GM23338 (cell line): ENCODE measurements around the gene IBA57. TPM values are rescaled to one million over a fixed set of nuclear protein-coding genes. Genes with fewer than 3 reads are reported as not detected.

Experiments
- ATAC-seq: fragments of 200-7000 bp; cut with Tn5 transposase; 3 replicates; pipeline ENCODE4 v1.9.1; 2020
- DNase-seq: peaks from one replicate; pipeline ENCODE4 v3.0.0-alpha.2; 2015; ENCODE audit warnings: low spot score
- H2AFZ ChIP-seq: fragments of 200-600 bp; sonication (generic); 2 replicates; pipeline ENCODE4 v1.8.0; 2016; ENCODE audit warnings: antibody characterized with exemption, mild to moderate bottlenecking, moderate library complexity
- H3F3A ChIP-seq: fragments of 200-600 bp; sonication (generic); replicated peaks from 2 replicates; pipeline ENCODE4 v1.8.0; 2017; ENCODE audit warnings: antibody characterized with exemption, mixed run types, low read depth
- H3K27ac ChIP-seq: fragments of 200-600 bp; sonication (generic); 2 replicates; pipeline ENCODE4 v1.6.1; 2016; ENCODE audit warnings: low read depth
- H3K27me3 ChIP-seq: fragments of 200-600 bp; sonication (generic); 2 replicates; pipeline ENCODE4 v1.8.0; 2016; ENCODE audit warnings: mild to moderate bottlenecking, mixed run types, moderate library complexity; ENCODE audit not compliant: insufficient read depth
- H3K36me3 ChIP-seq: fragments of 200-600 bp; sonication (generic); 2 replicates; pipeline ENCODE4 v1.8.0; 2016; ENCODE audit warnings: mild to moderate bottlenecking; ENCODE audit not compliant: insufficient read depth
- H3K4me1 ChIP-seq: fragments of 200-600 bp; sonication (generic); 2 replicates; pipeline ENCODE4 v1.8.0; 2016; ENCODE audit warnings: mild to moderate bottlenecking, moderate library complexity; ENCODE audit not compliant: insufficient read depth
- H3K4me2 ChIP-seq: fragments of 200-600 bp; sonication (generic); 2 replicates; pipeline ENCODE4 v1.7.1; 2017; ENCODE audit warnings: mixed run types
- H3K4me3 ChIP-seq: fragments of 200-600 bp; sonication (generic); 2 replicates; pipeline ENCODE4 v1.6.1; 2016; ENCODE audit warnings: mixed run types
- H3K79me2 ChIP-seq: fragments of 200-600 bp; sonication (generic); replicated peaks from 2 replicates; pipeline ENCODE4 v1.8.0; 2017; ENCODE audit warnings: mild to moderate bottlenecking; ENCODE audit not compliant: insufficient read depth
- H3K9me2 ChIP-seq: fragments of 200-600 bp; sonication (generic); 2 replicates; pipeline ENCODE4 v1.8.0; 2017; ENCODE audit not compliant: insufficient read depth
- H4K20me1 ChIP-seq: fragments of 200-600 bp; sonication (generic); replicated peaks from 2 replicates; pipeline ENCODE4 v1.8.0; 2017; ENCODE audit warnings: mild to moderate bottlenecking; ENCODE audit not compliant: insufficient read depth
- H3K27ac Mint-ChIP-seq: 2 replicates; pipeline ENCODE4 v1.8.0; 2020; ENCODE audit warnings: inconsistent platforms, mild to moderate bottlenecking, moderate library complexity, mixed read lengths
- H3K27me3 Mint-ChIP-seq: 3 replicates; pipeline ENCODE4 v1.8.0; 2022; ENCODE audit warnings: low read depth, mild to moderate bottlenecking, moderate library complexity, mixed read lengths, inconsistent platforms; ENCODE audit not compliant: insufficient read depth, poor library complexity
- H3K36me3 Mint-ChIP-seq: 3 replicates; pipeline ENCODE4 v1.8.0; 2021; ENCODE audit warnings: low read depth, mild to moderate bottlenecking, inconsistent platforms, moderate library complexity, mixed read lengths
- H3K4me1 Mint-ChIP-seq: 3 replicates; pipeline ENCODE4 v1.8.0; 2020; ENCODE audit warnings: mild to moderate bottlenecking, inconsistent platforms, mixed read lengths
- H3K4me3 Mint-ChIP-seq: 3 replicates; pipeline ENCODE4 v1.8.0; 2021; ENCODE audit warnings: moderate library complexity, mild to moderate bottlenecking, inconsistent platforms, mixed read lengths
- H3K9me3 Mint-ChIP-seq: 3 replicates; pipeline ENCODE4 v1.8.0; 2020; ENCODE audit warnings: moderate library complexity, mild to moderate bottlenecking, inconsistent platforms, mixed read lengths
- CREB1 ChIP-seq: fragments of 250-450 bp; sonication (Bioruptor Pico); IDR thresholded peaks from 2 replicates; pipeline ENCODE4 v1.5.0; 2020; ENCODE audit warnings: low read depth, mild to moderate bottlenecking, moderate library complexity
- EZH2 ChIP-seq: fragments of 200-600 bp; sonication (generic); IDR thresholded peaks from one replicate; pipeline ENCODE4 v1.8.0; 2017; ENCODE audit warnings: antibody characterized with exemption, mild to moderate bottlenecking, low read depth; ENCODE audit not compliant: unreplicated experiment
- EZH2phosphoT487 ChIP-seq: fragments of 200-600 bp; sonication (generic); IDR thresholded peaks from one replicate; pipeline ENCODE4 v1.8.1; 2018; ENCODE audit warnings: antibody characterized with exemption; ENCODE audit not compliant: unreplicated experiment
- NANOG ChIP-seq: IDR thresholded peaks from 2 replicates; pipeline ENCODE4 v1.6.1; 2016; ENCODE audit warnings: antibody characterized with exemption, borderline replicate concordance
- STAT1 ChIP-seq: IDR thresholded peaks from one replicate; pipeline ENCODE4 v1.6.1; 2016; ENCODE audit warnings: antibody characterized with exemption; ENCODE audit not compliant: unreplicated experiment
- ZNF114 ChIP-seq: fragments of 250-450 bp; sonication (Bioruptor Pico); IDR thresholded peaks from 2 replicates; pipeline ENCODE4 v1.5.0; 2020; ENCODE audit warnings: mild to moderate bottlenecking, moderate library complexity
- ZNF331 ChIP-seq: fragments of 250-450 bp; sonication (Bioruptor Pico); IDR thresholded peaks from 2 replicates; pipeline ENCODE4 v1.5.0; 2020; ENCODE audit warnings: low read depth, mild to moderate bottlenecking, moderate library complexity
- ZNF462 ChIP-seq: fragments of 250-450 bp; sonication (Bioruptor Pico); IDR thresholded peaks from 2 replicates; pipeline ENCODE4 v1.5.0; 2020; ENCODE audit warnings: mild to moderate bottlenecking, moderate library complexity
- polyA plus RNA-seq: library from polyadenylated mRNA; unstranded; fragments of >200 nt; fragmentation: Nextera tagmentation; extraction: Ambion mirVana; gene quantifications from 2 replicates; pipeline ENCODE4 v1.2.1, GENCODE V29; 2016
- total RNA-seq: library from RNA; depleted of rRNA; stranded (reverse); fragments of >200 nt; shearing (Covaris generic); gene quantifications from 2 replicates; pipeline ENCODE4 v1.2.3, GENCODE V29; 2014
- TF ChIP-seq, protein P1 (sequence below), 2 experiments: fragments of 200-600 bp in 1 of 2; sonication (generic) in 1 of 2; conservative IDR thresholded peaks; 2 replicates each; pipeline versions ENCODE4 v1.5.1 to v1.6.1; 2016 to 2017; ENCODE audit warnings: antibody characterized with exemption in 2 of 2, low read depth in 2 of 2, mild to moderate bottlenecking in 2 of 2, moderate library complexity in 1 of 2

Gene IBA57
- total and polyA plus RNA-seq, 2 experiments from 2014 or later: 1.1 to 10.3 TPM

- Mint-ChIP-seq H3K27ac (no peak overlapping the region), H3K4me3 (no peak overlapping the region), H3K9me3 (no peaks in the 10 kb centered on the region; the same call in 2 of the 3 replicates), H3K4me1 (peaks cover 3% of the 10 kb centered on the region; the same call in 2 of the 3 replicates), H3K36me3 (no peaks in the 10 kb centered on the region; the same call in 1 of the 3 replicates), H3K27me3 (peaks cover 13% of the 10 kb centered on the region)
- no peaks in the 10 kb centered on the region for H4K20me1 ChIP-seq
- DNase-seq (no peak), ATAC-seq (no peak)
- H3K4me3 ChIP-seq: no peak overlapping the region
- H3K9me2 ChIP-seq: no peaks in the 10 kb centered on the region
- H3K27me3 ChIP-seq: no peaks in the 10 kb centered on the region
- H3K27ac ChIP-seq: no peak overlapping the region
- H2AFZ ChIP-seq: no peak overlapping the region
- peaks cover 19% of the 10 kb centered on the region for H3K79me2 ChIP-seq
- no peak overlapping the region for H3K4me2 ChIP-seq
- H3F3A ChIP-seq: no peaks in the 10 kb centered on the region
- no peaks in the 10 kb centered on the region for H3K36me3 ChIP-seq
- no peak for TF ChIP-seq ZNF114 (CRISPR knock-in tag)
- TF ChIP-seq ZNF331 (CRISPR knock-in tag): no peak
- TF ChIP-seq, protein P1, sequence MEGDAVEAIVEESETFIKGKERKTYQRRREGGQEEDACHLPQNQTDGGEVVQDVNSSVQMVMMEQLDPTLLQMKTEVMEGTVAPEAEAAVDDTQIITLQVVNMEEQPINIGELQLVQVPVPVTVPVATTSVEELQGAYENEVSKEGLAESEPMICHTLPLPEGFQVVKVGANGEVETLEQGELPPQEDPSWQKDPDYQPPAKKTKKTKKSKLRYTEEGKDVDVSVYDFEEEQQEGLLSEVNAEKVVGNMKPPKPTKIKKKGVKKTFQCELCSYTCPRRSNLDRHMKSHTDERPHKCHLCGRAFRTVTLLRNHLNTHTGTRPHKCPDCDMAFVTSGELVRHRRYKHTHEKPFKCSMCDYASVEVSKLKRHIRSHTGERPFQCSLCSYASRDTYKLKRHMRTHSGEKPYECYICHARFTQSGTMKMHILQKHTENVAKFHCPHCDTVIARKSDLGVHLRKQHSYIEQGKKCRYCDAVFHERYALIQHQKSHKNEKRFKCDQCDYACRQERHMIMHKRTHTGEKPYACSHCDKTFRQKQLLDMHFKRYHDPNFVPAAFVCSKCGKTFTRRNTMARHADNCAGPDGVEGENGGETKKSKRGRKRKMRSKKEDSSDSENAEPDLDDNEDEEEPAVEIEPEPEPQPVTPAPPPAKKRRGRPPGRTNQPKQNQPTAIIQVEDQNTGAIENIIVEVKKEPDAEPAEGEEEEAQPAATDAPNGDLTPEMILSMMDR (conservative IDR thresholded peaks at IDR 0.05; ENCODE audit: low read depth in 2 of 2): no peak
- TF ChIP-seq EZH2phosphoT487: no peak
- no peak for TF ChIP-seq CREB1 (CRISPR knock-in tag)
- no peak for TF ChIP-seq STAT1
- H3K4me1 ChIP-seq: no peaks in the 10 kb centered on the region
These were observed 18.4 kb upstream of the IBA57 start for GRCh38 chr1:228147151-228147693.

GRCh38 chr1:228147768-228148167 lies 17.8 kb upstream of the IBA57 start:
- Mint-ChIP-seq H3K36me3 (no peaks in the 10 kb centered on the region; the same call in 1 of the 3 replicates), H3K27me3 (peaks cover 11% of the 10 kb centered on the region), H3K9me3 (no peaks in the 10 kb centered on the region; the same call in 2 of the 3 replicates), H3K4me1 (peaks cover 3% of the 10 kb centered on the region; the same call in 2 of the 3 replicates), H3K4me3 (no peak overlapping the region), H3K27ac (no peak overlapping the region)
- Histone ChIP-seq H4K20me1 (no peaks in the 10 kb centered on the region), H3K27ac (no peak overlapping the region), H3K79me2 (peaks cover 13% of the 10 kb centered on the region), H2AFZ (no peak overlapping the region), H3K4me2 (no peak overlapping the region), H3K9me2 (no peaks in the 10 kb centered on the region), H3F3A (no peaks in the 10 kb centered on the region), H3K4me3 (no peak overlapping the region), H3K36me3 (no peaks in the 10 kb centered on the region), H3K4me1 (no peaks in the 10 kb centered on the region), H3K27me3 (no peaks in the 10 kb centered on the region)
- TF ChIP-seq ZNF114 (CRISPR knock-in tag): no peak
- no peak for TF ChIP-seq EZH2
- TF ChIP-seq ZNF462 (CRISPR knock-in tag): no peak
- TF ChIP-seq ZNF331 (CRISPR knock-in tag): no peak
- no peak for TF ChIP-seq CREB1 (CRISPR knock-in tag)
- TF ChIP-seq NANOG: no peak
- DNase-seq (no peak), ATAC-seq (no peak)
